ENCODE results near the gene KANSL1. TPM values are rescaled to one million over a fixed set of nuclear protein-coding genes. Genes with fewer than 3 reads are reported as not detected.

KANSL1 gene
- total RNA-seq, 2 donors from 2014 or later = 86.5 to 102 TPM

DNA sequence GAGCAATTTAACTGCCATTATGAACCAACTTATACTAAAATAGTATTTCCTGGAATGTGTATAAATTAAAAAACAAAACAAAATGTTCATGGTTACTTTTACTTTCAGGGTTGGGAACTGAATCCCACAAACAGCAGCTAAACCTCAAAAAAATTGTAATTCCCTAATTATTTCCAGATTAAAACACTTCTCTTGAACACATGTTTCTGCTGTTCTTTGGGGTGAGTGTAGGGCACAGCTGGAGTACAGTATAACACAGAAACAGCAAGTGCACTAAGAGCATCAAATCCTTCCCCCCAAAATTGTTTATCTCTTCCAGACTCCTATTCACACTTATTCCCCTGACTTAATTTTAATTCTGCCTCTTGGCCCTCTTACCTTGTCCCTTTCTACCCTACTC, 56.4 kb downstream of the KANSL1 start:
- Histone ChIP-seq H3K27me3 (replicated peaks; ENCODE audit: insufficient read depth) (no peaks in the 10 kb centered on the region), H3K27ac (no peak overlapping the region), H3K4me1 (ENCODE audit: control insufficient read depth in 1 of 2, low read depth in 2 of 2) (peaks cover 37 to 75% of the 10 kb centered on the region in 2 donors), H3K4me3 (no peak overlapping the region), H3K36me3 (no peaks in the 10 kb centered on the region), H3K9me3 (no peaks in the 10 kb centered on the region)
- ATAC-seq (ENCODE audit: insufficient number of reproducible peaks, low FRiP score, low read depth) = no peak
- no peak for DNase-seq (ENCODE audit: low spot score)
- no peak for TF ChIP-seq CTCF (IDR thresholded peaks at IDR 0.05)

- no peak for DNase-seq (ENCODE audit: low spot score)
- H3K4me1 ChIP-seq (ENCODE audit: control insufficient read depth in 1 of 2, low read depth in 2 of 2) = peaks cover 33 to 75% of the 10 kb centered on the region in 2 donors
- H3K9me3 ChIP-seq = no peaks in the 10 kb centered on the region
- ATAC-seq (ENCODE audit: insufficient number of reproducible peaks, low FRiP score, low read depth) = no peak
- H3K27me3 ChIP-seq (replicated peaks; ENCODE audit: insufficient read depth) = no peaks in the 10 kb centered on the region
- no peak overlapping the region for H3K27ac ChIP-seq
- no peaks in the 10 kb centered on the region for H3K36me3 ChIP-seq
- no peak for TF ChIP-seq CTCF (IDR thresholded peaks at IDR 0.05)
- H3K4me3 ChIP-seq = no peak overlapping the region
These were observed 57.2 kb downstream of the KANSL1 start for GRCh38 chr17:46135879-46136563.

DNA sequence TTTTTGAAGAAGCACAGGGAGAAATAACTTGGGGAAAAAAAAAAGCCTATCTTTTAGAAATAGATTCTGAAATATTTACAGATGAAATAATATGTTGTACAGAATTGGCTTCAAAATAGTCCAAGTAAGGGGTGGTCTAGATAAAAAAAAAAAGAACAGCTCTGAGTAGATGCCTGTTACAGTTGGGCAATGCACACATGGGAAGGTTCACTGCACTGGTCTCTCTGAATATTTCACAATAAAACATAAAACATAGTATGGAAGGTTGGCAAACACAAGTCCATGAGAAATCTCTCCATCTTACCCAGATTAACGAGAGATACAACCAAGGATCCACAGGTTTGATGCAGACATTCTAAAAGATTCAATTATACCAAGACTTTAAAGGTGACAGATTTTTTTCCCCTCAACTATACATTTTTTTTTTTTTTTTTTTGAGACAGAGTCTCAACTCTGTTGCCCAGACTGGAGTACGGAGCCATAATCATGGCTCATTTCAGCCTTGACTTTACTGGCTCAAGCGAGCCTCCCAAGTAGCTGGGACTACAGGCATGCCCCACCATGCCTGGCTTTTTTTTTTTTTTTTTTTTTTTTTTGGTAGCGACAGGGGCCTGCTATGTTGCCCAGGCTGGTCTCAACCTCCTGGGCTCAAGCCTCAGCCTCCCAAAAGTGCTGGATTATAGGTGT, 58.0 kb downstream of the KANSL1 start:
- no peaks in the 10 kb centered on the region for H3K36me3 ChIP-seq
- no peaks in the 10 kb centered on the region for H3K27me3 ChIP-seq (replicated peaks; ENCODE audit: insufficient read depth)
- H3K9me3 ChIP-seq = no peaks in the 10 kb centered on the region
- peaks cover 34 to 75% of the 10 kb centered on the region in 2 donors for H3K4me1 ChIP-seq (ENCODE audit: control insufficient read depth in 1 of 2, low read depth in 2 of 2)
- no peak overlapping the region for H3K27ac ChIP-seq
- ATAC-seq (ENCODE audit: insufficient number of reproducible peaks, low FRiP score, low read depth) (no peak), DNase-seq (ENCODE audit: low spot score) (no peak)
- H3K4me3 ChIP-seq = no peak overlapping the region
- TF ChIP-seq CTCF (IDR thresholded peaks at IDR 0.05) = no peak

DNA sequence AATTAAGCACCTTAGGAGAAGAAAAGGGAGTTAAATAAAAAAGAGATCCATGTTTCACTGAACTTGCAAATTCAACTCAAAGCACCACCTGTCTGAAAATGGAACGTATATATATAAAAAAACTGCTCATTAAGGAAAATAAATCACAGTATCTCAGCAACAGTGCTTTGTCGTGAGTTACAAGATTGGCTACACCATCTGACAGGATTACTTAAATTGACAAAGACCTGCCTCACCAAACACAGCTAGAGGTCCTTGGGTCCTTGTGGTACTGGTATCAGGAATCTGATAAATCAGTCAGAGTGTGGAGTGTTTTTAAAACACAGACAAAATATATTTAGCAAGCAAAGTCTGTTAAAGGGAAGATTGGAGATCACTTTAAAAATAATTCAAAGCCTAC, 63.9 kb downstream of the KANSL1 start:
- Histone ChIP-seq H3K27me3 (replicated peaks; ENCODE audit: insufficient read depth) (no peaks in the 10 kb centered on the region), H3K4me3 (no peak overlapping the region), H3K27ac (no peak overlapping the region), H3K36me3 (no peaks in the 10 kb centered on the region), H3K4me1 (ENCODE audit: control insufficient read depth in 1 of 2, low read depth in 2 of 2) (peaks cover 41 to 64% of the 10 kb centered on the region in 2 donors), H3K9me3 (no peaks in the 10 kb centered on the region)
- no peak for TF ChIP-seq CTCF (IDR thresholded peaks at IDR 0.05)
- ATAC-seq (ENCODE audit: insufficient number of reproducible peaks, low FRiP score, low read depth) (no peak), DNase-seq (ENCODE audit: low spot score) (no peak)

GRCh38 chr17:46128453-46128852, 64.8 kb downstream of the KANSL1 start:
- no peak for TF ChIP-seq CTCF (IDR thresholded peaks at IDR 0.05)
- Histone ChIP-seq H3K36me3 (no peaks in the 10 kb centered on the region), H3K4me1 (ENCODE audit: control insufficient read depth in 1 of 2, low read depth in 2 of 2) (peaks cover 42 to 64% of the 10 kb centered on the region in 2 donors), H3K4me3 (no peak overlapping the region), H3K27me3 (replicated peaks; ENCODE audit: insufficient read depth) (no peaks in the 10 kb centered on the region), H3K27ac (no peak overlapping the region), H3K9me3 (no peaks in the 10 kb centered on the region)
- ATAC-seq (ENCODE audit: insufficient number of reproducible peaks, low FRiP score, low read depth) (no peak), DNase-seq (ENCODE audit: low spot score) (no peak)

Measured in thoracic aorta (tissue), 2 donors.